ENCODE results near the gene MATK.

MATK gene

GRCh38 chr19:3778899-3779723, 7.1 kb downstream of the MATK start:
- peaks cover 9% of the 10 kb centered on the region for H3K27me3 ChIP-seq (ENCODE audit: insufficient read depth, low read length)

GRCh38 chr19:3778104-3778867, 7.9 kb downstream of the MATK start:
- Histone ChIP-seq H3K4me1 (ENCODE audit: insufficient read depth, low read length) (no peaks in the 10 kb centered on the region), H2AFZ (ENCODE audit: low read depth, low read length) (no peak overlapping the region), H3K27me3 (ENCODE audit: insufficient read depth, low read length) (peaks cover 3% of the 10 kb centered on the region), H3K9me3 (ENCODE audit: low read length) (peaks cover 4% of the 10 kb centered on the region), H3K4me3 (ENCODE audit: low read length) (no peak overlapping the region), H3K36me3 (ENCODE audit: insufficient read depth, low read length) (no peaks in the 10 kb centered on the region)

More at GRCh38 chr19:3778899-3779723, 7.1 kb downstream of the MATK start:
- Histone ChIP-seq H3K36me3 (ENCODE audit: insufficient read depth, low read length) (no peaks in the 10 kb centered on the region), H3K4me1 (ENCODE audit: insufficient read depth, low read length) (no peaks in the 10 kb centered on the region), H3K4me3 (ENCODE audit: low read length) (no peak overlapping the region), H3K9me3 (ENCODE audit: low read length) (peaks cover 4% of the 10 kb centered on the region), H2AFZ (ENCODE audit: low read depth, low read length) (no peak overlapping the region)

GRCh38 chr19:3776479-3777040, 9.6 kb downstream of the MATK start:
- Histone ChIP-seq H3K4me1 (ENCODE audit: insufficient read depth, low read length) (no peaks in the 10 kb centered on the region), H3K9me3 (ENCODE audit: low read length) (peaks cover 4% of the 10 kb centered on the region), H3K4me3 (ENCODE audit: low read length) (no peak overlapping the region), H2AFZ (ENCODE audit: low read depth, low read length) (no peak overlapping the region), H3K36me3 (ENCODE audit: insufficient read depth, low read length) (no peaks in the 10 kb centered on the region), H3K27me3 (ENCODE audit: insufficient read depth, low read length) (peaks cover 3% of the 10 kb centered on the region)

GRCh38 chr19:3775831-3776230, 10.3 kb downstream of the MATK start:
- Histone ChIP-seq H3K4me1 (ENCODE audit: insufficient read depth, low read length) (no peaks in the 10 kb centered on the region), H2AFZ (ENCODE audit: low read depth, low read length) (no peak overlapping the region), H3K9me3 (ENCODE audit: low read length) (peaks cover 2% of the 10 kb centered on the region), H3K27me3 (ENCODE audit: insufficient read depth, low read length) (peaks cover 3% of the 10 kb centered on the region), H3K36me3 (ENCODE audit: insufficient read depth, low read length) (no peaks in the 10 kb centered on the region), H3K4me3 (ENCODE audit: low read length) (no peak overlapping the region)

GRCh38 chr19:3775374-3775711, 10.8 kb downstream of the MATK start:
- H3K9me3 ChIP-seq (ENCODE audit: low read length), result peaks cover 2% of the 10 kb centered on the region
- no peaks in the 10 kb centered on the region for H3K4me1 ChIP-seq (ENCODE audit: insufficient read depth, low read length)
- no peak overlapping the region for H2AFZ ChIP-seq (ENCODE audit: low read depth, low read length)
- no peak overlapping the region for H3K4me3 ChIP-seq (ENCODE audit: low read length)
- peaks cover 3% of the 10 kb centered on the region for H3K27me3 ChIP-seq (ENCODE audit: insufficient read depth, low read length)
- H3K36me3 ChIP-seq (ENCODE audit: insufficient read depth, low read length), result no peaks in the 10 kb centered on the region

- Histone ChIP-seq H3K27me3 (ENCODE audit: insufficient read depth, low read length) (peaks cover 3% of the 10 kb centered on the region), H3K4me1 (ENCODE audit: insufficient read depth, low read length) (no peaks in the 10 kb centered on the region), H2AFZ (ENCODE audit: low read depth, low read length) (no peak overlapping the region), H3K36me3 (ENCODE audit: insufficient read depth, low read length) (no peaks in the 10 kb centered on the region), H3K9me3 (ENCODE audit: low read length) (peaks cover 2% of the 10 kb centered on the region), H3K4me3 (ENCODE audit: low read length) (no peak overlapping the region)
These were observed 11.4 kb downstream of the MATK start for GRCh38 chr19:3774621-3775373.

GRCh38 chr19:3773814-3774515, 12.2 kb downstream of the MATK start:
- Histone ChIP-seq H3K27me3 (ENCODE audit: insufficient read depth, low read length) (peaks cover 3% of the 10 kb centered on the region), H3K4me1 (ENCODE audit: insufficient read depth, low read length) (no peaks in the 10 kb centered on the region), H3K36me3 (ENCODE audit: insufficient read depth, low read length) (no peaks in the 10 kb centered on the region), H2AFZ (ENCODE audit: low read depth, low read length) (no peak overlapping the region), H3K4me3 (ENCODE audit: low read length) (no peak overlapping the region), H3K9me3 (ENCODE audit: low read length) (peaks cover 2% of the 10 kb centered on the region)

- H3K9me3 ChIP-seq (ENCODE audit: low read length), result peaks cover 2% of the 10 kb centered on the region
- peaks cover 9% of the 10 kb centered on the region for H3K36me3 ChIP-seq (ENCODE audit: insufficient read depth, low read length)
- no peaks in the 10 kb centered on the region for H3K4me1 ChIP-seq (ENCODE audit: insufficient read depth, low read length)
- H3K27me3 ChIP-seq (ENCODE audit: insufficient read depth, low read length), result peaks cover 3% of the 10 kb centered on the region
- H3K4me3 ChIP-seq (ENCODE audit: low read length), result no peak within 1 kb of the TSS
- H2AFZ ChIP-seq (ENCODE audit: low read depth, low read length), result no peak within 1 kb of the TSS
These were observed 14.2 kb downstream of the MATK start, which contains the start of gene RAX2 for GRCh38 chr19:3771906-3772455. TSS of gene RAX2 (minus strand) at chr19:3772228. CDS start at chr19:3771742, 486 bp downstream.

GRCh38 chr19:3771000-3771905, 14.9 kb downstream of the MATK start:
- Histone ChIP-seq H3K36me3 (ENCODE audit: insufficient read depth, low read length) (peaks cover 16% of the 10 kb centered on the region), H3K9me3 (ENCODE audit: low read length) (no peaks in the 10 kb centered on the region), H3K4me3 (ENCODE audit: low read length) (no peak overlapping the region), H2AFZ (ENCODE audit: low read depth, low read length) (no peak overlapping the region), H3K27me3 (ENCODE audit: insufficient read depth, low read length) (peaks cover 3% of the 10 kb centered on the region), H3K4me1 (ENCODE audit: insufficient read depth, low read length) (no peaks in the 10 kb centered on the region)

GRCh38 chr19:3770136-3770999, 15.8 kb downstream of the MATK start:
- H2AFZ ChIP-seq (ENCODE audit: low read depth, low read length), result no peak overlapping the region
- H3K36me3 ChIP-seq (ENCODE audit: insufficient read depth, low read length), result peaks cover 17% of the 10 kb centered on the region
- H3K4me3 ChIP-seq (ENCODE audit: low read length), result no peak overlapping the region
- H3K27me3 ChIP-seq (ENCODE audit: insufficient read depth, low read length), result peaks cover 2% of the 10 kb centered on the region
- no peaks in the 10 kb centered on the region for H3K4me1 ChIP-seq (ENCODE audit: insufficient read depth, low read length)
- no peaks in the 10 kb centered on the region for H3K9me3 ChIP-seq (ENCODE audit: low read length)

- no peaks in the 10 kb centered on the region for H3K27me3 ChIP-seq (ENCODE audit: insufficient read depth, low read length)
- H3K36me3 ChIP-seq (ENCODE audit: insufficient read depth, low read length), result peaks cover 22% of the 10 kb centered on the region
- H3K4me1 ChIP-seq (ENCODE audit: insufficient read depth, low read length), result no peaks in the 10 kb centered on the region
- no peaks in the 10 kb centered on the region for H3K9me3 ChIP-seq (ENCODE audit: low read length)
- no peak overlapping the region for H3K4me3 ChIP-seq (ENCODE audit: low read length)
- no peak overlapping the region for H2AFZ ChIP-seq (ENCODE audit: low read depth, low read length)
These were observed 16.7 kb downstream of the MATK start for GRCh38 chr19:3769494-3769893.
